Nephron (organoid): ENCODE measurements around the gene TLCD4.
"Not testable (repeated sequence)": the region's sequence is repeated elsewhere in the genome, so short reads cannot be mapped to it uniquely, and the experiment has no call there.

Experiments used
- H3K27ac Mint-ChIP-seq, 3 experiments: 2 replicates each; pipeline ENCODE4 v1.8.0; 2020; ENCODE audit warnings: mixed read lengths in 3 of 3, mild to moderate bottlenecking in 2 of 3, moderate library complexity in 1 of 3
- H3K27me3 Mint-ChIP-seq: 2 replicates; pipeline ENCODE4 v1.8.0; 2021; ENCODE audit warnings: low read depth, mild to moderate bottlenecking, moderate library complexity, mixed read lengths
- H3K36me3 Mint-ChIP-seq: 2 replicates; pipeline ENCODE4 v1.8.0; 2020; ENCODE audit warnings: low read depth, mixed read lengths
- H3K4me1 Mint-ChIP-seq: 2 replicates; pipeline ENCODE4 v1.8.0; 2020; ENCODE audit warnings: mixed read lengths
- H3K4me3 Mint-ChIP-seq, 3 experiments: 2 replicates each; pipeline ENCODE4 v1.8.0; 2020; ENCODE audit warnings: mild to moderate bottlenecking in 3 of 3, mixed read lengths in 3 of 3, moderate library complexity in 2 of 3
- H3K9me3 Mint-ChIP-seq: 2 replicates; pipeline ENCODE4 v1.8.0; 2020; ENCODE audit warnings: mixed read lengths
- CTCF ChIP-seq, 3 experiments: fragments of 200-600 bp; sonication (generic); IDR thresholded peaks; one replicate each; pipeline ENCODE4 v1.5.0; 2021; ENCODE audit warnings: antibody characterized with exemption in 3 of 3; ENCODE audit not compliant: unreplicated experiment in 3 of 3

Gene TLCD4

GRCh38 chr1:95139039-95139438 is 21.9 kb downstream of the TLCD4 start:
- peaks cover 4% of the 10 kb centered on the region for H3K27me3 Mint-ChIP-seq

GRCh38 chr1:95140791-95141190 is 23.6 kb downstream of the TLCD4 start:
- no peaks in the 10 kb centered on the region for H3K9me3 Mint-ChIP-seq
- H3K4me3 Mint-ChIP-seq: no peak overlapping the region

More at GRCh38 chr1:95139039-95139438, 21.9 kb downstream of the TLCD4 start:
- no peak for TF ChIP-seq CTCF (IDR thresholded peaks at IDR 0.05; ENCODE audit: unreplicated experiment in 3 of 3)
- Mint-ChIP-seq H3K4me1 (no peaks in the 10 kb centered on the region), H3K9me3 (no peaks in the 10 kb centered on the region), H3K36me3 (no peaks in the 10 kb centered on the region), H3K27ac (no peak overlapping the region), H3K4me3 (no peak overlapping the region)

GRCh38 chr1:95145493-95145892 is 28.3 kb downstream of the TLCD4 start:
- no peaks in the 10 kb centered on the region for H3K4me1 Mint-ChIP-seq
- H3K36me3 Mint-ChIP-seq: no peaks in the 10 kb centered on the region
- H3K9me3 Mint-ChIP-seq: no peaks in the 10 kb centered on the region
- H3K27ac Mint-ChIP-seq: no peak overlapping the region
- TF ChIP-seq CTCF (IDR thresholded peaks at IDR 0.05; ENCODE audit: unreplicated experiment in 3 of 3): no peak
- no peak overlapping the region for H3K4me3 Mint-ChIP-seq
- H3K27me3 Mint-ChIP-seq: no peaks in the 10 kb centered on the region

More at GRCh38 chr1:95140791-95141190, 23.6 kb downstream of the TLCD4 start:
- Mint-ChIP-seq H3K27ac (no peak overlapping the region), H3K36me3 (no peaks in the 10 kb centered on the region), H3K27me3 (peaks cover 4% of the 10 kb centered on the region), H3K4me1 (no peaks in the 10 kb centered on the region)
- no peak for TF ChIP-seq CTCF (IDR thresholded peaks at IDR 0.05; ENCODE audit: unreplicated experiment in 3 of 3)

DNA sequence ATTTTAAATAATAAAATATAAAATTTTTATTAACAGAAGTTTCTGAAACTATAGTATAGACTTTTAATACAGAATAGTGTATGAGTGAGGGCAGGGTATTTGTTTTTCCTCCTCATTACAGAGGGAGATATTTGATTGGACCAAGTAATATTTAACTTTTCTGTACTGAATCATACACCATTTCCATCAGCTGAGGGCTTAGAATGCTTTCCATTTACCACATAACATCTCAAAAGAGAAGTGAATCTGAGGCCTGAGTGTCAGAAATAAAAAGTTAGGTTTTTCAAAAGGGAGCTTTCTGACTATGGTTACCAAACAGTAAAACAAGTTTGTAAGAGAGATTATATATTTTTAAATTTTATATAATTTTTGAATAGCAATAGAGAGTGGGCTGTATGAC is 29.5 kb downstream of the TLCD4 start:
- H3K36me3 Mint-ChIP-seq: no peaks in the 10 kb centered on the region
- H3K4me1 Mint-ChIP-seq: no peaks in the 10 kb centered on the region
- no peak overlapping the region for H3K4me3 Mint-ChIP-seq
- TF ChIP-seq CTCF (IDR thresholded peaks at IDR 0.05; ENCODE audit: unreplicated experiment in 3 of 3): no peak
- no peaks in the 10 kb centered on the region for H3K9me3 Mint-ChIP-seq
- H3K27me3 Mint-ChIP-seq: no peaks in the 10 kb centered on the region
- no peak overlapping the region for H3K27ac Mint-ChIP-seq

DNA sequence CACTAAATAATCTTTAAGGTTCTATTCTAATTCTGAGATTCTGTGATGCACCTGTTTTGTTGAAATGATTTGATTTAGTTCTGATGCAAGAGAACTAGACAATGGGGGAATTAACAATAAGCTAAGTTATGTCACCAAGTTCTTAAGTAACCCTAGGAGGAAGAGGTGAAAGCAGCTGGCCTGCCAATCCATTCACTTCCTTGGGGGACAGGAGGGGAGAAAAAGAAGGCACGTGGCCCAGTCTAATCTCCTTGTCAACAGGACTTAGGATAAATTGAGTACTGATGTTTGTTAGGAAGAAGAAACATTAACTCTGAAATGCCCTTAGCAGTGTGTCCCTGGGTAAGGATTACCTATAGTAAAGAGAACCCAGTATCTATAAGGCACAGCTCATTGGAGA is 36.9 kb downstream of the TLCD4 start:
- H3K4me1 Mint-ChIP-seq: no peaks in the 10 kb centered on the region
- no peak overlapping the region for H3K4me3 Mint-ChIP-seq
- H3K27me3 Mint-ChIP-seq: no peaks in the 10 kb centered on the region
- TF ChIP-seq CTCF (IDR thresholded peaks at IDR 0.05; ENCODE audit: unreplicated experiment in 3 of 3): no peak
- H3K27ac Mint-ChIP-seq: no peak overlapping the region
- H3K36me3 Mint-ChIP-seq: no peaks in the 10 kb centered on the region
- no peaks in the 10 kb centered on the region for H3K9me3 Mint-ChIP-seq

GRCh38 chr1:95165569-95165968 is 48.4 kb downstream of the TLCD4 start:
- H3K4me1 Mint-ChIP-seq, H3K4me3 Mint-ChIP-seq, H3K27me3 Mint-ChIP-seq, H3K27ac Mint-ChIP-seq: not testable (repeated sequence)
- H3K9me3 Mint-ChIP-seq: peaks cover 36% of the 10 kb centered on the region
- H3K36me3 Mint-ChIP-seq: peaks cover 15% of the 10 kb centered on the region
